ENCODE measurements around the gene ZIC5. TPM values are rescaled to one million over a fixed set of nuclear protein-coding genes. Genes with fewer than 3 reads are reported as not detected.

ZIC5 gene
- total RNA-seq, 1 donor from 2014 or later, result 15.1 TPM

DNA sequence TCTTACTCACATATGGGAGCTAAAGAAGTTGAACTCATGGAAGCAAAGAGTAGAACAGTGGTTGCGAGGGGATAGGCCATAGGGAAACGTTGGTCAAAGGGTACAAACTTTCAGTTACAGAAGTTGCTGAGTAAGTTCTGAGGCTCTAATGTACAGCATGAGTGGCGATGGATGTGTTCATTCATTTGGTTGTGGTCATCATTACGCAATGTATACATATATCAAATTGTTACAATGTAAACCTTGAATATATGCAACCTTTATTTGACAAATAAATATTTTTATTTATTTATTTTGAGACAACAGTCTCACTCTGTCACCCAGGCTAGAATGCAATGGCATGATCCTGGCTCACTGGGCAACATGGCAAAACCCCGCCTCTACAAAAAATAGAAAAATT, 38.7 kb downstream of the ZIC5 start:
- Mint-ChIP-seq H3K36me3 (no peaks in the 10 kb centered on the region), H3K4me1 (ENCODE audit: unreplicated experiment) (peaks cover 16% of the 10 kb centered on the region), H3K9me3 (no peaks in the 10 kb centered on the region), H3K4me3 (no peak overlapping the region), H3K27ac (no peak overlapping the region), H3K27me3 (peaks cover 21% of the 10 kb centered on the region)
- DNase-seq (ENCODE audit: extremely low spot score, unreplicated experiment), result no peak
- TF ChIP-seq, protein P1, sequence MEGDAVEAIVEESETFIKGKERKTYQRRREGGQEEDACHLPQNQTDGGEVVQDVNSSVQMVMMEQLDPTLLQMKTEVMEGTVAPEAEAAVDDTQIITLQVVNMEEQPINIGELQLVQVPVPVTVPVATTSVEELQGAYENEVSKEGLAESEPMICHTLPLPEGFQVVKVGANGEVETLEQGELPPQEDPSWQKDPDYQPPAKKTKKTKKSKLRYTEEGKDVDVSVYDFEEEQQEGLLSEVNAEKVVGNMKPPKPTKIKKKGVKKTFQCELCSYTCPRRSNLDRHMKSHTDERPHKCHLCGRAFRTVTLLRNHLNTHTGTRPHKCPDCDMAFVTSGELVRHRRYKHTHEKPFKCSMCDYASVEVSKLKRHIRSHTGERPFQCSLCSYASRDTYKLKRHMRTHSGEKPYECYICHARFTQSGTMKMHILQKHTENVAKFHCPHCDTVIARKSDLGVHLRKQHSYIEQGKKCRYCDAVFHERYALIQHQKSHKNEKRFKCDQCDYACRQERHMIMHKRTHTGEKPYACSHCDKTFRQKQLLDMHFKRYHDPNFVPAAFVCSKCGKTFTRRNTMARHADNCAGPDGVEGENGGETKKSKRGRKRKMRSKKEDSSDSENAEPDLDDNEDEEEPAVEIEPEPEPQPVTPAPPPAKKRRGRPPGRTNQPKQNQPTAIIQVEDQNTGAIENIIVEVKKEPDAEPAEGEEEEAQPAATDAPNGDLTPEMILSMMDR (conservative IDR thresholded peaks at IDR 0.05), result no peak

DNA sequence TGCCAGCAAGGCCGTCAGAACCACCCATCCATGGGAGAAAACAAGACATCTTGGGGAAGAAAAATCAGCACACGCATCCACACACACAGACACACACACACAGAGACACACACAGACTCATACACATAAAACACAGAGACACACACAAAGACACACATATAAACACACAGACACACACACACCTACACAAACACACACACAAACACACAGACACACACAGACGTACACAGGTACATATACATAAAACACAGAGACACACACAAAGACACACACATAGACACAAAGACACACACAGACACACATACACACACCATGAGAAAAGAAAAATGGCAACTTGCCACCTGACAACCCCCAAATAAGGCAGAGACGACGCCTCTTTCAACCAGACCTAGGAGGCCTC, 40.6 kb downstream of the ZIC5 start:
- H3K27ac Mint-ChIP-seq, result no peak overlapping the region
- H3K27me3 Mint-ChIP-seq, result peaks cover 16% of the 10 kb centered on the region
- DNase-seq (ENCODE audit: extremely low spot score, unreplicated experiment), result no peak
- TF ChIP-seq, protein P1 (conservative IDR thresholded peaks at IDR 0.05), result no peak
- H3K9me3 Mint-ChIP-seq, result no peaks in the 10 kb centered on the region
- H3K4me3 Mint-ChIP-seq, result no peak overlapping the region
- no peaks in the 10 kb centered on the region for H3K36me3 Mint-ChIP-seq
- peaks cover 19% of the 10 kb centered on the region for H3K4me1 Mint-ChIP-seq (ENCODE audit: unreplicated experiment)

DNA sequence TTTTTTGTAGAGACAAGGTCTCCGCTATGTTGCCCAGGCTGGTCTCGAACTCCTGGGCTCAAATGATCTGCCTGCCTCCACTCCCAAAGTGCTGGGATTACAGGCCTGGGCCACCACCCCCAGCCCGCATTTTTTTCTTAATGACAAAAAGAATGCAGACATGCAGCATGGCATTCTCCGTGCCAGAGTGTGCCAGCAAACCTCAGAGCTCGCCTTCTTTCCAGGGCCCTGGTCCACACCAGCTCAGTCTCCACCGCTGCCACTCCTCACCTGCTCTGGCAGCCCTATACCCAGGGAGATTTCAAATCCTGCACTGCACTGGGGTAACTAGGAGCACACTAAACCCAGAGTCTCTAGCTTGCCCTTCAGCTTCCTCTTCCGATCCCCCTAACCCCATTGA, 41.7 kb downstream of the ZIC5 start:
- peaks cover 21% of the 10 kb centered on the region for H3K27me3 Mint-ChIP-seq
- TF ChIP-seq, protein P1 (conservative IDR thresholded peaks at IDR 0.05), result no peak
- peaks cover 19% of the 10 kb centered on the region for H3K4me1 Mint-ChIP-seq (ENCODE audit: unreplicated experiment)
- no peak overlapping the region for H3K4me3 Mint-ChIP-seq
- no peaks in the 10 kb centered on the region for H3K9me3 Mint-ChIP-seq
- no peak for DNase-seq (ENCODE audit: extremely low spot score, unreplicated experiment)
- no peak overlapping the region for H3K27ac Mint-ChIP-seq
- H3K36me3 Mint-ChIP-seq, result no peaks in the 10 kb centered on the region

DNA sequence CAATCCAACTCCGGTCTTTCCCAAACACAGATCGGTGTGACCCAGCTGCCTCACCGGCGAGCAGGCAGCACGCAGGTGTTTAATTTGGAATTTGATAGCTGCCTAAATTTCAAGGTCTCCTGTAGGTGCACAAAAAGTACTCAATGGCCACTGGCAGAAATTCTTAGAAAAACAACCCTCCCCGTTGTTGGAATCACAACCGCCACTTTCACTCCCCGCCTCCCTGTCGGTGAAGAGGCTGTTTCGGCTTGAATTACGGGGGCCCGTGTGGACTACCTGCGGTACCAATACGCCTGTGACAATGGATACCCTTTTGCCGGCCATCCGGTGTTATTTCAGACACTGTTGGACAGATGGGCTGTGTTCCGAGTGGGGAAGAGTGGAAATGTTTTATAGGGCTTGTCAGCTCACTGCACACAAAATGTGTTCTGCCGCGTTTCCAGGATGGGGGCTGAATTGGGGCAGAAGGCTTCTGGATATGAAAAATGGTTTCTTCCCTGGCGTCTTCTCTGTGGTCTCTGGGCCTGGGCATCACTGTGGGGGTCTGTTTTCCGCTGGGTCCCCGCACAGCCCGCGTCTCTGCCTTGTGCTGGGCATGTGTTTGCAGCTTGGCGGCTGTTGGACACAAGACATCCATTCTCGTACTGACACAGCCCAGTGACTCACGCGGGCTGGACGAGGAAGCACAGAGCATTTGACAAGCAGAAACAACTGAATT, 45.4 kb downstream of the ZIC5 start:
- H3K27ac Mint-ChIP-seq, result no peak overlapping the region
- TF ChIP-seq, protein P1 (conservative IDR thresholded peaks at IDR 0.05), result no peak
- peak overlapping the region; percentile 39 for H3K4me3 Mint-ChIP-seq
- peaks cover 27% of the 10 kb centered on the region for H3K27me3 Mint-ChIP-seq
- H3K9me3 Mint-ChIP-seq, result no peaks in the 10 kb centered on the region
- DNase-seq (ENCODE audit: extremely low spot score, unreplicated experiment), result no peak
- no peaks in the 10 kb centered on the region for H3K36me3 Mint-ChIP-seq
- peaks cover 19% of the 10 kb centered on the region for H3K4me1 Mint-ChIP-seq (ENCODE audit: unreplicated experiment)

DNA sequence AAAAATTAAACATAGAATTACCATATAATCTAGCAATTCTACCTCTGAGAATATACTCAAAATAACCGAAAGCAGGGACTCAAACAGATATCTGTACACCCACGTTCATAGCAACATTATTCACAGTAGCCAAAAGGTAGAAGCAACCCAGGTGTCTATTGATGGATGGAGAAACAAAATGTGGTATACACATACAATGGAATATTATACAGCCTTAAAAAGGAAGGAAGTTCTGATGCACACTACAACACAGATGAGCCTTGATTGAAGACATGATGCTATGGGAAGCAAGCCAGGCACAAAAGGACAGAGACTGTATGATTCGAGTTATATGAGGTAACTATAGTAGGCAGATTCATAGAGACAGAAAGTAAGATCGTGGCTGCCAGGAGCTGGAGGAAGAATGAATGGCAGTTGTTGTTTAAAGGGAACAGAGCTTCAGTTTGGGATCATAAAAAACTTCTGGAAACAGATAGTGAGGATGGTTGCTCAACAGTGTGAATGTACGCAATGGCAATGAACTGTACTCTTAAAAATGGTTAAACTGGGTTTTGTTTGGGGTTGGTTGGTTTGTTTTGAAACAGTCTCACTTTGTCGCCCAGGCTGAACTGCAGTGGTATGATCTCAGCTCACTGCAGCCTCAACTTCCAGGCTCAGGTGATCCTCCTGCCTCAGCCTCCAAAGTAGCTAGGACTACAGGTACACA, 47.5 kb downstream of the ZIC5 start:
- Mint-ChIP-seq H3K9me3 (no peaks in the 10 kb centered on the region), H3K4me1 (ENCODE audit: unreplicated experiment) (peaks cover 8% of the 10 kb centered on the region), H3K4me3 (no peak overlapping the region), H3K27me3 (peaks cover 28% of the 10 kb centered on the region), H3K27ac (no peak overlapping the region), H3K36me3 (no peaks in the 10 kb centered on the region)
- no peak for DNase-seq (ENCODE audit: extremely low spot score, unreplicated experiment)
- TF ChIP-seq, protein P1 (conservative IDR thresholded peaks at IDR 0.05), result no peak
